Stomach (tissue), 8 donors: ENCODE measurements around the gene MCF2L. TPM values are rescaled to one million over a fixed set of nuclear protein-coding genes. Genes with fewer than 3 reads are reported as not detected.

Experiments
- polyA plus RNA-seq, 3 donors: library from polyadenylated mRNA; stranded (reverse); fragments of 200-250 nt; gene quantifications; one replicate each; pipeline ENCODE4 v1.2.3, GENCODE V29; 2013
- total RNA-seq, 5 donors: library from RNA; depleted of rRNA; stranded (reverse); fragments of >200 nt; gene quantifications; one replicate each; pipeline versions ENCODE4 v1.1.0 to v1.2.3, GENCODE V29; 2014 to 2016
- donor health status: healthy with polysubstance abuse.
- donor health status: Bipolar disorder and iron deficiency.
- donor health status: healthy.

The MCF2L gene
- total and polyA plus RNA-seq, 8 donors: 10.8 to 363 (median 39.4) TPM

Other genes starting within 250 kb of the MCF2L start
- not detected for gene F7, start 136.6 kb downstream of the MCF2L start, total RNA-seq
- under 1 TPM in 1 of 3 donors, not detected in 2; 0.10 TPM for gene F7, start 136.6 kb downstream of the MCF2L start, polyA plus RNA-seq
- 10 to 100 TPM in 1 of 5 donors, 1 to 10 TPM in 1, under 1 TPM in 1, not detected in 2; 0.45 to 14.9 (median 3.0) TPM for gene F10, start 153.6 kb downstream of the MCF2L start, total RNA-seq
- 1 to 10 TPM; 3.1 to 8.0 (median 3.5) TPM for gene F10, start 153.6 kb downstream of the MCF2L start, polyA plus RNA-seq
- gene PROZ, start 189.4 kb downstream of the MCF2L start, total RNA-seq: 1 to 10 TPM in 1 of 5 donors, not detected in 4; 1.9 TPM
- gene PROZ, start 189.4 kb downstream of the MCF2L start, polyA plus RNA-seq: under 1 TPM in 1 of 3 donors, not detected in 2; 0.08 TPM
- gene PCID2, start 239.5 kb downstream of the MCF2L start, total RNA-seq: 10 to 100 TPM; 35.7 to 81.7 (median 44.3) TPM
- 10 to 100 TPM; 25.9 to 38.3 (median 32.3) TPM for gene PCID2, start 239.5 kb downstream of the MCF2L start, polyA plus RNA-seq
- 100 to 1,000 TPM; 107 to 153 (median 148) TPM for gene CUL4A, start 240.4 kb downstream of the MCF2L start, total RNA-seq
- gene CUL4A, start 240.4 kb downstream of the MCF2L start, polyA plus RNA-seq: 10 to 100 TPM; 24.4 to 31.0 (median 25.6) TPM